HFFc6 (cell line): Measurements from ENCODE around the gene ATXN7L1. TPM values are rescaled to one million over a fixed set of nuclear protein-coding genes. Genes with fewer than 3 reads are reported as not detected.

Experiments
- DNase-seq: peaks from one replicate; pipeline ENCODE4 v3.0.0-alpha.2; 2018
- H3K27ac Mint-ChIP-seq: 2 replicates; pipeline ENCODE4 v1.8.0; 2020; ENCODE audit warnings: mild to moderate bottlenecking, mixed read lengths
- H3K27me3 Mint-ChIP-seq: 2 replicates; pipeline ENCODE4 v1.8.0; 2021; ENCODE audit warnings: mild to moderate bottlenecking, moderate library complexity, mixed read lengths; ENCODE audit not compliant: insufficient read depth
- H3K36me3 Mint-ChIP-seq: 2 replicates; pipeline ENCODE4 v1.8.0; 2021; ENCODE audit warnings: low read depth, mixed read lengths
- H3K4me1 Mint-ChIP-seq: 2 replicates; pipeline ENCODE4 v1.8.0; 2020; ENCODE audit warnings: low read depth, mixed read lengths
- H3K4me3 Mint-ChIP-seq: 2 replicates; pipeline ENCODE4 v1.8.0; 2020; ENCODE audit warnings: mild to moderate bottlenecking, moderate library complexity, mixed read lengths
- H3K9me3 Mint-ChIP-seq: 2 replicates; pipeline ENCODE4 v1.8.0; 2020; ENCODE audit warnings: mild to moderate bottlenecking, mixed read lengths
- CTCF ChIP-seq: fragments of 200-600 bp; sonication (generic); IDR thresholded peaks from 2 replicates; pipeline ENCODE4 v1.5.0; 2021; ENCODE audit warnings: antibody characterized with exemption, mild to moderate bottlenecking
- total RNA-seq, 6 experiments: library from RNA; stranded (reverse); fragmentation: NEBNext Ultra II Directional; extraction: Animal tissue kit (Norgen Biotek cat#: 25700); gene quantifications; 2 replicates in 1 of 6; 3 replicates in 5 of 6; pipeline ENCODE4 v1.2.3, GENCODE V29; 2021

ATXN7L1 gene
- total RNA-seq, 6 experiments from 2014 or later = 8.4 to 11.4 (median 9.8) TPM

- Mint-ChIP-seq H3K27ac (no peak overlapping the region), H3K27me3 (no peaks in the 10 kb centered on the region; the same call in none of the 2 replicates), H3K36me3 (peaks cover 12% of the 10 kb centered on the region), H3K4me3 (no peak overlapping the region), H3K4me1 (peaks cover 25% of the 10 kb centered on the region), H3K9me3 (no peaks in the 10 kb centered on the region)
- no peak for TF ChIP-seq CTCF
- no peak for DNase-seq
Observed at GRCh38 chr7:105880571-105881330, 4.4 kb upstream of the ATXN7L1 start.

GRCh38 chr7:105879782-105880181 lies 3.4 kb upstream of the ATXN7L1 start:
- H3K27ac Mint-ChIP-seq = no peak overlapping the region
- H3K27me3 Mint-ChIP-seq = no peaks in the 10 kb centered on the region; the same call in none of the 2 replicates
- no peaks in the 10 kb centered on the region for H3K9me3 Mint-ChIP-seq
- H3K4me1 Mint-ChIP-seq = peaks cover 35% of the 10 kb centered on the region
- no peak overlapping the region for H3K4me3 Mint-ChIP-seq
- TF ChIP-seq CTCF = no peak
- peaks cover 12% of the 10 kb centered on the region for H3K36me3 Mint-ChIP-seq
- DNase-seq = no peak

GRCh38 chr7:105878746-105879605 lies 2.6 kb upstream of the ATXN7L1 start:
- Mint-ChIP-seq H3K27ac (no peak overlapping the region), H3K9me3 (no peaks in the 10 kb centered on the region), H3K27me3 (no peaks in the 10 kb centered on the region; the same call in none of the 2 replicates), H3K36me3 (peaks cover 11% of the 10 kb centered on the region), H3K4me1 (peaks cover 38% of the 10 kb centered on the region), H3K4me3 (peak overlapping the region; percentile 3)
- no peak for DNase-seq
- no peak for TF ChIP-seq CTCF

GRCh38 chr7:105877736-105878135 lies 1.3 kb upstream of the ATXN7L1 start:
- Mint-ChIP-seq H3K4me3 (peak overlapping the region; percentile 94), H3K4me1 (peaks cover 38% of the 10 kb centered on the region), H3K27me3 (no peaks in the 10 kb centered on the region; the same call in none of the 2 replicates), H3K9me3 (no peaks in the 10 kb centered on the region), H3K27ac (peak overlapping the region; percentile 2), H3K36me3 (peaks cover 4% of the 10 kb centered on the region; the same call in 1 of the 2 replicates)
- DNase-seq = no peak
- no peak for TF ChIP-seq CTCF

- no peak for TF ChIP-seq CTCF
- H3K27me3 Mint-ChIP-seq = no peaks in the 10 kb centered on the region; the same call in 1 of the 2 replicates
- no peaks in the 10 kb centered on the region for H3K9me3 Mint-ChIP-seq
- H3K4me1 Mint-ChIP-seq = peaks cover 38% of the 10 kb centered on the region
- H3K27ac Mint-ChIP-seq = peak overlapping the region; percentile 2
- H3K36me3 Mint-ChIP-seq = peaks cover 9% of the 10 kb centered on the region
- DNase-seq = peak; percentile 27
- peak overlapping the region; percentile 94 for H3K4me3 Mint-ChIP-seq
Observed at GRCh38 chr7:105876964-105877601, 684 bp upstream of the ATXN7L1 start.
